Testis (tissue), 3 donors: ENCODE results near the gene SIVA1. TPM values are rescaled to one million over a fixed set of nuclear protein-coding genes. Genes with fewer than 3 reads are reported as not detected.

ENCODE experiments used
- DNase-seq: peaks from one replicate; pipeline ENCODE4 v3.0.0-alpha.2; 2019
- H3K27ac ChIP-seq, 2 donors: fragments of 200-600 bp; sonication (generic); one replicate each; pipeline ENCODE4 v1.5.1; 2019
- H3K27me3 ChIP-seq: fragments of 200-600 bp; sonication (generic); one replicate; pipeline ENCODE4 v1.5.1; 2019
- H3K36me3 ChIP-seq: fragments of 200-600 bp; sonication (generic); one replicate; pipeline ENCODE4 v1.5.1; 2017; ENCODE audit warnings: low read depth; ENCODE audit errors: missing control alignments
- H3K4me1 ChIP-seq: fragments of 200-600 bp; sonication (generic); one replicate; pipeline ENCODE4 v1.5.1; 2019
- H3K4me3 ChIP-seq, 2 donors: fragments of 200-600 bp; sonication (generic); one replicate each; pipeline ENCODE4 v1.5.1; 2017 to 2019
- H3K9me3 ChIP-seq: fragments of 200-600 bp; sonication (generic); one replicate; pipeline ENCODE4 v1.5.1; 2017
- POLR2A ChIP-seq: fragments of 450-650 bp; IDR thresholded peaks from one replicate; pipeline ENCODE4 v1.6.1; 2017; ENCODE audit warnings: antibody characterized with exemption, mild to moderate bottlenecking, moderate library complexity
- WGBS, 2 donors: methylation state at CpG; one replicate each; pipeline ENCODE4 v1.1.5; 2018; 5-methylcytosine and 5-hydroxymethylcytosine counted together
- intact Hi-C: fragments of 100-400 bp; cut with DNase I; formaldehyde crosslinking; loops from one replicate; pipeline ENCODE4 v1.15.1; 2023; ENCODE audit warnings: low total_unique reads
- polyA plus RNA-seq: library from polyadenylated mRNA; stranded (reverse); fragments of 350-450 nt; fragmentation: Illumina TruSeq; extraction: RNeasy Lipid Tissue Mini Kit (QIAGEN cat#74804); gene quantifications from one replicate; pipeline ENCODE4 v1.2.3, GENCODE V29; 2014; ENCODE audit warnings: low read depth, low replicate concordance; ENCODE audit not compliant: insufficient read depth
- total RNA-seq, 2 donors: library from RNA; depleted of rRNA; stranded (reverse); fragments of >200 nt; gene quantifications; one replicate each; pipeline ENCODE4 v1.2.3, GENCODE V29; 2016
- TF ChIP-seq, protein P1 (sequence below), 3 experiments: fragments of 450-650 bp in 2 of 3; fragments of 200-600 bp in 1 of 3; sonication (generic) in 1 of 3; IDR thresholded peaks; one replicate each; pipeline ENCODE4 v1.5.1; 2016 to 2019; ENCODE audit warnings: antibody characterized with exemption in 3 of 3, mild to moderate bottlenecking in 2 of 3, moderate library complexity in 1 of 3

Gene SIVA1
- total and polyA plus RNA-seq, 3 donors from 2014 or later = 99.5 to 247 (median 236) TPM

DNA sequence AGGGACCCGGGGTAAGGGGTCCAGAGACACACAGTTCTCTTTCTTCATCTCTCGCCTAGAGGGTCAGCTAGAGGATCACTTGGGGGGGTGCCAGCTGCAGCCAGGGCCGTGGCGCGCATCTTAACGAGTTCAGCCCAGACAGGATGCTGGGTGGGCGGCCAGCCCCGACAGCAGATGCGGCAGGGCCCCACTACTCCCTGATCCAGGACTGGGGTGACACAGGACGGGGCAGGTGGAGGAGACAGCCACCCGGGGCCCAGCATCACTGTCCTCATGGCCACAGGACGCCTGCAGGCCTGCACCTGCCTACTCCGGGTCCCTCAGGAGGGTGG lies 29.8 kb downstream of the SIVA1 start:
- WGBS, 2 donors = 56% methylated on average over 13 of the region's 13 CpGs; no CpG with 5 or more reads in 1 of the 2 donors
- TF ChIP-seq, protein P1, sequence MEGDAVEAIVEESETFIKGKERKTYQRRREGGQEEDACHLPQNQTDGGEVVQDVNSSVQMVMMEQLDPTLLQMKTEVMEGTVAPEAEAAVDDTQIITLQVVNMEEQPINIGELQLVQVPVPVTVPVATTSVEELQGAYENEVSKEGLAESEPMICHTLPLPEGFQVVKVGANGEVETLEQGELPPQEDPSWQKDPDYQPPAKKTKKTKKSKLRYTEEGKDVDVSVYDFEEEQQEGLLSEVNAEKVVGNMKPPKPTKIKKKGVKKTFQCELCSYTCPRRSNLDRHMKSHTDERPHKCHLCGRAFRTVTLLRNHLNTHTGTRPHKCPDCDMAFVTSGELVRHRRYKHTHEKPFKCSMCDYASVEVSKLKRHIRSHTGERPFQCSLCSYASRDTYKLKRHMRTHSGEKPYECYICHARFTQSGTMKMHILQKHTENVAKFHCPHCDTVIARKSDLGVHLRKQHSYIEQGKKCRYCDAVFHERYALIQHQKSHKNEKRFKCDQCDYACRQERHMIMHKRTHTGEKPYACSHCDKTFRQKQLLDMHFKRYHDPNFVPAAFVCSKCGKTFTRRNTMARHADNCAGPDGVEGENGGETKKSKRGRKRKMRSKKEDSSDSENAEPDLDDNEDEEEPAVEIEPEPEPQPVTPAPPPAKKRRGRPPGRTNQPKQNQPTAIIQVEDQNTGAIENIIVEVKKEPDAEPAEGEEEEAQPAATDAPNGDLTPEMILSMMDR (IDR thresholded peaks at IDR 0.05) = no peak
- TF ChIP-seq POLR2A = no peak
- Histone ChIP-seq H3K4me3 (no peak overlapping the region), H3K36me3 (no peaks in the 10 kb centered on the region), H3K4me1 (peaks cover 22% of the 10 kb centered on the region), H3K9me3 (no peaks in the 10 kb centered on the region), H3K27me3 (no peaks in the 10 kb centered on the region), H3K27ac (no peak overlapping the region)
- DNase-seq = no peak
- intact Hi-C loops = no loop called here

DNA sequence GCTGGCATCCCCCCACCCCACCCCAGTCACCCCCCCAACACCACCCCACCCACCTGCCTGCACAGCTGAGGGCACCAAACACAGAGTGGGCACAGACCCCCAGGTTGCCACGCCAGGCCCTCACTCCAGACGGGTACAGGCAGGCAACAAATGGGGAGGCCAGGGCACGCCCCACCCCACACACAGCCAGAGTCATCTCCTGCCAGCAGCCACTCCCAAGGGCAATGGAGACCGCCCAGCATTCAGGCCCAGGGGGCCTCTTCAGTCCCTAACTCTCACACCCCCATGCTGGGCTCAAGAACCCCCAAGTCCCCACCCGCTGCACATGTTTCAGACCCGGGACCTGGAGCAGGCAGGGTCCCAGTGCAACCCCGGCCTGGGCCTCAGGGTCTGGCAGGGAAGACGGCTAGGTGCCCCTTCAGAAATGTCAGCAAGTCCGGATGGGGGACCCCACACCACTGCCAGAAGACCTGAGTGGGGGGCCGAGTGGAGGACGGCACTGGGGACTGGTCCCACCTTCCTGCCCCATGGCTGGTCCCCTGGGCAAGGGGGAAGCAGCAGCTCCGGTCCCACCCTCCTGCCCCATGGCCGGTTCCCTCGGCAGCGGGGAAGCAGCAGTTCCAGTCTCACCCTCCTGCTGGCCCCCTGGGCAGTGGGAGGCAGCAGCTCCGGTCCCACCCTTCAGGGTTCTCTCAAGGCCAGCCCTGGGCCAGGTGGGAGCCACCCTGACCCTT lies 30.7 kb downstream of the SIVA1 start:
- peaks cover 30% of the 10 kb centered on the region for H3K4me1 ChIP-seq

DNA sequence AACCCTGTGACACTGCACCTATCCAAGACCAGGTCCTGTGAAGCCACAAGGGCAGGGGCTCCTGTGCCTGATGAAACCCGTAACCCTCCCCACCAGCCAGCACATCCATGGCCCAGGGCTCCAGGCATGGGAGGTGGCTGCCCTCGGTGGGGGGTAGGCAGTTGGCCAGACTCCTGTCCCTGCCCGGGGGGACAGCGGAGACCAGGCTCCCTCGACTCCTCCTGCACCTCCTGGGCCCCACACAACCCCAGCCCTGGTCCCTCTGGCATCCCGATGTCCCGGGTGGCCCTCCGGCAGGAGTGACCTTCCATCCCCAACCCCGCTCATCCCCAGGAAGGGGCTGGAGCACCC lies 31.2 kb downstream of the SIVA1 start:
- DNase-seq = no peak
- TF ChIP-seq, protein P1 (IDR thresholded peaks at IDR 0.05) = no peak
- no peak for TF ChIP-seq POLR2A
- Histone ChIP-seq H3K4me3 (no peak overlapping the region), H3K9me3 (no peaks in the 10 kb centered on the region), H3K4me1 (peaks cover 36% of the 10 kb centered on the region), H3K27me3 (no peaks in the 10 kb centered on the region), H3K36me3 (no peaks in the 10 kb centered on the region), H3K27ac (no peak overlapping the region)
- intact Hi-C loops = no loop called here
- WGBS, 2 donors = 88 to 100% methylated on average over 1 to 9 of the region's 9 CpGs

More for the DNA sequence above, 30.7 kb downstream of the SIVA1 start:
- no peak overlapping the region for H3K27ac ChIP-seq
- H3K9me3 ChIP-seq = no peaks in the 10 kb centered on the region
- intact Hi-C loops = no loop called here
- H3K4me3 ChIP-seq = no peak overlapping the region
- no peaks in the 10 kb centered on the region for H3K27me3 ChIP-seq
- no peak for DNase-seq
- TF ChIP-seq POLR2A = no peak
- TF ChIP-seq, protein P1 (IDR thresholded peaks at IDR 0.05) = no peak
- WGBS, 2 donors = 77 to 86% methylated on average over 6 to 16 of the region's 16 CpGs
- no peaks in the 10 kb centered on the region for H3K36me3 ChIP-seq

DNA sequence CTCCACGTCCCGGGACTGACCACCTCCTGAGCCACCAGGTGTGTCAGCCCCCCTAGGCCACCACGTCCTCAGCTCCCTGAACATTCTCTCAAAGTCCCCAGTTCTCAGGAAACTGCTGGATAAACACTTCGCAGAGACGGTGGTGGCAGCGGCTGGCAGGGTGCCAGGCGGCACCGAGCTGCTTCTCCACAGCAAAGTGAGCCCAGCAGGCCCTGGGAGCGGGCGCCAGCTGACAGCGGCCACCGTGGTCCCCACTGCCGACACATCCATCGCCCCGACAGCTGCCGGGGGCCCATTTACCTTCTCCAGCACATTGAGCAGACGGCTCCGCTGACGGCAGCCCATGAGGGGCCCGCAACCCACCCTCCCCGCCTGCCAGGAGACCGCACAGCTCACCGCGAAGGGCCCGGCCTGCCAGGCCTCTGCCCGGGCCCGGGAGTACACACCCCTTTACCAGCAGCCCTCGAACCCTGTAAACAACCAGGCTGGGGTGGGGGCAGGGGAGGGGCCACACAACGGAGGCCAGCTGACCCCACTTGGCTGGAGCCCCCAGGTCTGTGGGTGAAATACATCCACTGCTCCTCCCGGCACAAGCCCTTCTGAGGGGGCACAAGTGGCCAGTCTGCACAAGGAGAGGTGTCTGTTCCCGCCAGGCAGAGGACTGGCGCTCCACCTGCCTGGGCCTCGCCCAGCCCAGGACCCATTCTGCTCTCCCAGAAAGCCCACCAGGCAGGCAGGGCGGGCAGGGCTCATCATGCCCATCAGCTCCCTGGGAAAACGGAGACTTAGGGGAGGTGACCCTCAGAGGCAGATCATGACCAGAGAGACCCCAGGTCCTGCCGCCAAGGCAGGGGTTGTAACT lies 32.1 kb downstream of the SIVA1 start:
- Histone ChIP-seq H3K27me3 (no peaks in the 10 kb centered on the region), H3K4me1 (peaks cover 38% of the 10 kb centered on the region), H3K9me3 (no peaks in the 10 kb centered on the region), H3K36me3 (no peaks in the 10 kb centered on the region), H3K27ac (no peak overlapping the region), H3K4me3 (no peak overlapping the region)
- DNase-seq = peak; percentile 52
- intact Hi-C loops = no loop called here
- WGBS, 2 donors = 75 to 89% methylated on average over 12 to 36 of the region's 36 CpGs
- TF ChIP-seq, protein P1 (IDR thresholded peaks at IDR 0.05) = no peak
